SK-N-SH (cell line): Measurements from ENCODE around the gene NDUFAF4. TPM values are rescaled to one million over a fixed set of nuclear protein-coding genes. Genes with fewer than 3 reads are reported as not detected.

ENCODE experiments used
- CTCF ChIA-PET: fragments of 300-600, 350-600 bp; formaldehyde crosslinking; extraction: SDS; loops from one replicate; lab custom pipeline; 2021; lab: Yijun Ruan, JAX
- POLR2A ChIA-PET: fragments of 350-600 bp; sonication (Branson Sonifier 250); formaldehyde crosslinking; extraction: SDS; loops from one replicate; lab custom pipeline; 2020; ENCODE audit warnings: antibody characterized with exemption, inconsistent platforms; lab: Yijun Ruan, JAX
- DNase-seq: peaks from one replicate; pipeline ENCODE4 v3.0.0; 2012
- H2AFZ ChIP-seq: fragments of 200-600 bp; sonication (generic); 2 replicates; pipeline ENCODE4 v1.8.1; 2016; ENCODE audit warnings: antibody characterized with exemption, mild to moderate bottlenecking, low read depth
- H3F3A ChIP-seq: fragments of 200-600 bp; sonication (generic); replicated peaks from 2 replicates; pipeline ENCODE3; 2016; ENCODE audit warnings: antibody characterized with exemption, mild to moderate bottlenecking; ENCODE audit not compliant: insufficient read depth
- H3K27ac ChIP-seq, 2 experiments: fragments of 200-500 bp in 1 of 2; fragments of 200-600 bp in 1 of 2; sonication (Bioruptor generic) in 1 of 2; sonication (generic), shearing (Covaris generic) in 1 of 2; 2 replicates each; pipeline versions ENCODE4 v1.5.1 to v1.6.1; 2014 to 2016; ENCODE audit warnings: low read depth in 2 of 2, inconsistent platforms in 1 of 2, low read length in 1 of 2, mild to moderate bottlenecking in 1 of 2, mixed read lengths in 1 of 2
- H3K27me3 ChIP-seq: fragments of 200-600 bp; sonication (generic), shearing (Covaris generic); 2 replicates; pipeline ENCODE4 v1.6.1; 2016; ENCODE audit warnings: mixed run types; ENCODE audit not compliant: insufficient read depth
- H3K36me3 ChIP-seq, 2 experiments: fragments of 200-500 bp in 1 of 2; fragments of 200-600 bp in 1 of 2; sonication (Bioruptor generic) in 1 of 2; sonication (generic) in 1 of 2; replicated peaks in 1 of 2; 2 replicates each; pipeline versions ENCODE3 to v1.5.1; 2014 to 2016; ENCODE audit warnings: low read length in 1 of 2, mild to moderate bottlenecking in 1 of 2; ENCODE audit not compliant: insufficient read depth in 2 of 2, control insufficient read depth in 1 of 2
- H3K4me1 ChIP-seq, 2 experiments: fragments of 200-500 bp in 1 of 2; fragments of 200-600 bp in 1 of 2; sonication (Bioruptor generic) in 1 of 2; sonication (generic), shearing (Covaris generic) in 1 of 2; 2 replicates each; pipeline versions ENCODE4 v1.5.1 to v1.6.1; 2014 to 2016; ENCODE audit warnings: low read depth in 1 of 2, low read length in 1 of 2, mixed run types in 1 of 2; ENCODE audit not compliant: insufficient read depth in 2 of 2, control insufficient read depth in 1 of 2
- H3K4me2 ChIP-seq: fragments of 200-600 bp; sonication (generic), shearing (Covaris generic); 2 replicates; pipeline ENCODE4 v1.6.1; 2017; ENCODE audit warnings: mixed run types
- H3K4me3 ChIP-seq, 2 experiments: fragments of 200-500 bp in 1 of 2; fragments of 200-600 bp in 1 of 2; sonication (Bioruptor generic) in 1 of 2; sonication (generic), shearing (Covaris generic) in 1 of 2; 2 replicates each; pipeline versions ENCODE4 v1.5.1 to v1.8.1; 2014 to 2016; ENCODE audit warnings: low read depth in 2 of 2, inconsistent platforms in 1 of 2, low read length in 1 of 2, mild to moderate bottlenecking in 1 of 2, mixed read lengths in 1 of 2, moderate library complexity in 1 of 2
- H3K79me2 ChIP-seq: fragments of 200-600 bp; sonication (generic); 2 replicates; pipeline ENCODE4 v1.8.1; 2017; ENCODE audit warnings: mild to moderate bottlenecking; ENCODE audit not compliant: insufficient read depth
- H3K9ac ChIP-seq: fragments of 200-600 bp; sonication (generic); 2 replicates; pipeline ENCODE4 v1.6.1; 2017; ENCODE audit warnings: mixed run types
- H3K9me2 ChIP-seq: fragments of 200-600 bp; sonication (generic); 2 replicates; pipeline ENCODE4 v1.6.1; 2017; ENCODE audit warnings: mixed run types
- H3K9me3 ChIP-seq: fragments of 200-600 bp; sonication (generic); 2 replicates; pipeline ENCODE4 v1.6.1; 2017; ENCODE audit warnings: mixed run types, mild to moderate bottlenecking, moderate library complexity
- H4K20me1 ChIP-seq: fragments of 200-600 bp; sonication (generic); 2 replicates; pipeline ENCODE4 v1.6.1; 2017; ENCODE audit warnings: mild to moderate bottlenecking, mixed run types; ENCODE audit not compliant: insufficient read depth
- EP300 ChIP-seq, 2 experiments: IDR thresholded peaks; 2 replicates each; pipeline versions ENCODE4 v1.4.0 to v1.6.1; 2012; ENCODE audit warnings: borderline replicate concordance in 1 of 2, low read depth in 1 of 2, low read length in 1 of 2
- FOSL2 ChIP-seq: IDR thresholded peaks from 2 replicates; pipeline ENCODE4 v1.4.0; 2012; ENCODE audit warnings: low read depth, mild to moderate bottlenecking, moderate library complexity, borderline replicate concordance
- FOXJ3 ChIP-seq: sonication (generic); formaldehyde crosslinking; IDR thresholded peaks from 2 replicates; pipeline ENCODE4 v1.5.1; 2020; ENCODE audit warnings: mild to moderate bottlenecking, missing genetic modification reagents
- GABPA ChIP-seq: IDR thresholded peaks from 2 replicates; pipeline ENCODE4 v1.4.0; 2012; ENCODE audit warnings: low read depth, mild to moderate bottlenecking
- JUND ChIP-seq: IDR thresholded peaks from 2 replicates; pipeline ENCODE4 v1.4.0; 2012
- MXI1 ChIP-seq: IDR thresholded peaks from 2 replicates; pipeline ENCODE4 v1.6.1; 2012; ENCODE audit warnings: mild to moderate bottlenecking, low read depth, low read length, improper control_type of control experiment
- NFIC ChIP-seq: IDR thresholded peaks from 2 replicates; pipeline ENCODE4 v1.4.0; 2012; ENCODE audit warnings: borderline replicate concordance
- PBX3 ChIP-seq: IDR thresholded peaks from 2 replicates; pipeline ENCODE4; 2012
- POLR2AphosphoS5 ChIP-seq: IDR thresholded peaks from 2 replicates; pipeline ENCODE4 v1.6.1; 2012; ENCODE audit warnings: low read depth, low read length
- RAD21 ChIP-seq: IDR thresholded peaks from 2 replicates; pipeline ENCODE4 v1.6.1; 2012; ENCODE audit warnings: mild to moderate bottlenecking, low read length
- RCOR1 ChIP-seq: fragments of 150-350 bp; IDR thresholded peaks from 2 replicates; pipeline ENCODE4 v1.6.1; 2017; ENCODE audit warnings: antibody characterized with exemption, low read length
- REST ChIP-seq: IDR thresholded peaks from 2 replicates; pipeline ENCODE4 v1.6.1; 2012; ENCODE audit warnings: mild to moderate bottlenecking, low read depth, low read length, moderate library complexity
- SIN3A ChIP-seq: IDR thresholded peaks from 2 replicates; pipeline ENCODE4 v1.6.1; 2012; ENCODE audit warnings: low read depth, mild to moderate bottlenecking, low read length, moderate library complexity, borderline replicate concordance
- TAF1 ChIP-seq: IDR thresholded peaks from 2 replicates; pipeline ENCODE4 v1.6.1; 2012; ENCODE audit warnings: low read depth, mild to moderate bottlenecking, low read length, moderate library complexity, borderline replicate concordance
- TCF12 ChIP-seq: IDR thresholded peaks from 2 replicates; pipeline ENCODE4 v1.4.0; 2012
- YY1 ChIP-seq: IDR thresholded peaks from 2 replicates; pipeline ENCODE4 v1.4.0; 2012; ENCODE audit warnings: low read depth, mild to moderate bottlenecking
- ZBTB33 ChIP-seq: IDR thresholded peaks from 2 replicates; pipeline ENCODE4 v1.4.0; 2012; ENCODE audit warnings: low read depth, borderline replicate concordance
- WGBS: methylation state at CpG from one replicate; pipeline ENCODE4 v1.1.6; 2017; ENCODE audit warnings: low lambda C conversion rate; 5-methylcytosine and 5-hydroxymethylcytosine counted together
- polyA plus RNA-seq, 3 experiments: library from polyadenylated mRNA; depleted of rRNA; stranded (reverse); fragments of >200 nt; gene quantifications; 2 replicates each; pipeline ENCODE4 v1.2.3, GENCODE V29; 2012
- TF ChIP-seq, protein P1 (sequence below): fragments of 200-600 bp; sonication (generic); IDR thresholded peaks from 2 replicates; pipeline ENCODE4 v1.6.1; 2017; ENCODE audit warnings: antibody characterized with exemption, mild to moderate bottlenecking, moderate library complexity

NDUFAF4 gene
- polyA plus RNA-seq, 1 of the 3 experiments (the other 2 are of a cell fraction): 16.7 TPM

- TF ChIP-seq FOSL2: peak; percentile 93
- peak; percentile 99 for TF ChIP-seq PBX3
Observed at GRCh38 chr6:96939007-96939805, 41.5 kb upstream of the NDUFAF4 start (continued).

DNA sequence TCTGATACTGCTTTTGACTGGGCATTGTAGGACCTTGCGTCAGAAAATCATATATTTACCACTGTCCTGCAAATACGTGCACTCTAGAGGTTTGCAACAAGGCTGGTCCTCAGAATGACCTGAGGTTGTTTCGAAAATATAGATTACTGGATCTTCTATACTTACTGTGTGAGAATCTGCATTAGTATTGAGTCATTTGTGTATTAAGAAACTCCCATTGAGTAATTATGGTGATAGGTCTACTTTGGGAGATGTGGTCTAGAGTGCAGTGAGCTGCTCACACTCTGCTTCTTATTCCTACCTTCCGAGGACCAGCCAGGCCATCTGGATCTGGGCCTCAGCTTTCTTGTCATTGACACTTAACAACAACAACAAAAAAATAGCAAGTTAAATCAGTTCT, 36.4 kb upstream of the NDUFAF4 start:
- TF ChIP-seq JUND: no peak
- TF ChIP-seq RCOR1: no peak
- TF ChIP-seq MXI1: no peak
- TF ChIP-seq TCF12: no peak
- no peak for TF ChIP-seq RAD21
- TF ChIP-seq EP300 (IDR thresholded peaks at IDR 0.05; ENCODE audit: borderline replicate concordance in 1 of 2, low read depth in 1 of 2, low read length in 1 of 2): no peak
- TF ChIP-seq GABPA: no peak
- no peak for TF ChIP-seq YY1
- TF ChIP-seq SIN3A: no peak
- no peak for TF ChIP-seq PBX3
- TF ChIP-seq POLR2AphosphoS5: no peak
- no peak for TF ChIP-seq ZBTB33
- TF ChIP-seq FOSL2: no peak
- TF ChIP-seq FOXJ3: no peak
- TF ChIP-seq, protein P1, sequence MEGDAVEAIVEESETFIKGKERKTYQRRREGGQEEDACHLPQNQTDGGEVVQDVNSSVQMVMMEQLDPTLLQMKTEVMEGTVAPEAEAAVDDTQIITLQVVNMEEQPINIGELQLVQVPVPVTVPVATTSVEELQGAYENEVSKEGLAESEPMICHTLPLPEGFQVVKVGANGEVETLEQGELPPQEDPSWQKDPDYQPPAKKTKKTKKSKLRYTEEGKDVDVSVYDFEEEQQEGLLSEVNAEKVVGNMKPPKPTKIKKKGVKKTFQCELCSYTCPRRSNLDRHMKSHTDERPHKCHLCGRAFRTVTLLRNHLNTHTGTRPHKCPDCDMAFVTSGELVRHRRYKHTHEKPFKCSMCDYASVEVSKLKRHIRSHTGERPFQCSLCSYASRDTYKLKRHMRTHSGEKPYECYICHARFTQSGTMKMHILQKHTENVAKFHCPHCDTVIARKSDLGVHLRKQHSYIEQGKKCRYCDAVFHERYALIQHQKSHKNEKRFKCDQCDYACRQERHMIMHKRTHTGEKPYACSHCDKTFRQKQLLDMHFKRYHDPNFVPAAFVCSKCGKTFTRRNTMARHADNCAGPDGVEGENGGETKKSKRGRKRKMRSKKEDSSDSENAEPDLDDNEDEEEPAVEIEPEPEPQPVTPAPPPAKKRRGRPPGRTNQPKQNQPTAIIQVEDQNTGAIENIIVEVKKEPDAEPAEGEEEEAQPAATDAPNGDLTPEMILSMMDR: no peak
- TF ChIP-seq NFIC: no peak
- no peak for TF ChIP-seq TAF1
- no peak for TF ChIP-seq REST
- TF ChIP-seq, all 33 proteins: peak for 0
- Histone ChIP-seq H3K4me1 (peaks cover 10 to 12% of the 10 kb centered on the region in 2 experiments), H3K9ac (no peak overlapping the region), H3K27me3 (0 out of 2 replicates have a peak, but pooled peaks cover 4% of the 10 kb centered on the region), H3K4me3 (no peak overlapping the region), H3K79me2 (no peaks in the 10 kb centered on the region), H3K4me2 (no peak overlapping the region), H3K9me3 (no peaks in the 10 kb centered on the region), H3K36me3 (no peaks in the 10 kb centered on the region), H2AFZ (no peak overlapping the region), H4K20me1 (no peaks in the 10 kb centered on the region), H3K9me2 (no peaks in the 10 kb centered on the region), H3K27ac (no peak overlapping the region), H3F3A (peaks cover 10% of the 10 kb centered on the region)
- CTCF ChIA-PET: no interaction called here
- DNase-seq: no peak
- 72% methylated on average over 4 of the region's 4 CpGs for WGBS
- POLR2A ChIA-PET: no interaction called here
